ENCODE results near the gene VAMP2. TPM values are rescaled to one million over a fixed set of nuclear protein-coding genes. Genes with fewer than 3 reads are reported as not detected.

The VAMP2 gene
- total and polyA plus RNA-seq, 9 of the 15 experiments (the other 6 are each of a cell fraction or from before 2014, with no cell fraction given) = 2.3 to 31.8 (median 6.0) TPM

DNA sequence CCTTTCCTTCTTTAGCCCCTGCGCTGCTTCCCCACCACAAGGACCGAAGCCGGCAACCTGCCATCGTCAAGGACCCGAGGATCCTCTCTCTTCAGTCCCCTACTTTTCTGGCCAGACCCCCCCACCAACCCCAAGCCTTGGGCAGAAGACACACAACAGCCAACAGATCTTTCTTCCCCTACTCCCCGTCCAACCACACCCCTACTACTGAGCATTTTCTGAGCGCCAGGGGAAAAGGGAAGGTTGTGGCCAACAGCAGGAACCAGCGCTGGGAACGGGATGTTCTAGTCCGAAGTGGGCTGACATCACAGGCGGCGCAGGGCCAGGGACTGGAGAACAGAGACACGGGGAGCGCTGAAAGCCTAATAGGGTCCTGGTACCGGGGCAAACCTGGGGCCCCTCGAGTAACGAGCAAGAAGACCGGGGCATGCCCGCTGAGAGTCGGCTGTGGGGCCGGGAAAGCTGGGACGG lies 11.1 kb downstream of the VAMP2 start:
- CTCF ChIA-PET (ENCODE audit: low intra/inter-chr PET ratio) = interaction anchor here (0.6 kb wide), 1 partner anchor 403 kb away, joined by 3 read pairs; no protein-coding TSS in a partner anchor
- peak overlapping the region; percentile 78 for H3K27ac ChIP-seq (ENCODE audit: extremely low read depth, low read depth, low read length)
- in situ Hi-C loops (cut with MboI) (no loop called here), intact Hi-C loops (cut with micrococcal nuclease) (no loop called here)
- H3K4me1 ChIP-seq (replicated peaks in 1 of 2; ENCODE audit: control insufficient read depth in 2 of 2, insufficient read depth in 2 of 2, low read length in 2 of 2) = peaks cover 31 to 68% of the 10 kb centered on the region in 2 experiments
- peaks cover 43% of the 10 kb centered on the region for H3K79me2 ChIP-seq (ENCODE audit: control insufficient read depth, insufficient read depth, low read length)
- H3K4me2 ChIP-seq (ENCODE audit: insufficient read depth, low read length) = peak overlapping the region; percentile 89
- DNase-seq (ENCODE audit: extremely low read depth in 1 of 4, low spot score in 3 of 4) (no peak), ATAC-seq (no peak), FAIRE-seq (peak; percentile 80)
- under 1% methylated on average over 13 of the region's 22 CpGs for WGBS (ENCODE audit: insufficient coverage, low coverage, missing lambda C conversion rate)
- no peaks in the 10 kb centered on the region for H3K9me3 ChIP-seq (replicated peaks; ENCODE audit: control insufficient read depth, insufficient read depth, low read depth, low read length)
- H3K36me3 ChIP-seq (ENCODE audit: control insufficient read depth, insufficient read depth, low read length) = peaks cover 32% of the 10 kb centered on the region; the same call in 2 of the 3 replicates
- H3K9ac ChIP-seq (ENCODE audit: insufficient read depth in 1 of 2, low read depth in 2 of 2, low read length in 2 of 2) = peak overlapping the region; percentile 49 to 95
- POLR2A ChIA-PET = interaction anchor here (0.7 to 2.8 kb wide), 6 partner anchors 10 to 187 kb away, joined by 3 to 19 read pairs (median 4); no protein-coding TSS in a partner anchor
- H3K4me3 ChIP-seq = peak overlapping the region; percentile 53
- peak overlapping the region; percentile 70 for H2AFZ ChIP-seq (ENCODE audit: low read depth, low read length)
- no TSS peak for BruUV-seq (replicated peaks)
- 0 out of 2 replicates have a peak, but pooled peaks cover 4% of the 10 kb centered on the region for H4K20me1 ChIP-seq (replicated peaks; ENCODE audit: control insufficient read depth, insufficient read depth, low read length)
- TF ChIP-seq CHD1 (IDR thresholded peaks at IDR 0.05; ENCODE audit: low read length) (peak; percentile 14), PHF8 (IDR thresholded peaks at IDR 0.05; ENCODE audit: borderline replicate concordance, low read length) (peak; percentile 8; the same call in 1 of the 2 replicates), KDM5B (IDR thresholded peaks at IDR 0.05; ENCODE audit: insufficient replicate concordance, low read depth, low read length) (peak; percentile 51), KAT7 (CRISPR knock-in tag; IDR thresholded peaks at IDR 0.05; ENCODE audit: borderline replicate concordance) (0 out of 2 replicates have a peak, but pooled peaks have one; percentile 23), RBBP5 (IDR thresholded peaks at IDR 0.05; ENCODE audit: borderline replicate concordance, insufficient read depth, low read length, poor library complexity, severe bottlenecking) (peak; percentile 12), RCOR1 (IDR thresholded peaks at IDR 0.05; ENCODE audit: borderline replicate concordance in 1 of 2, low read depth in 2 of 2, low read length in 2 of 2) (no peak), GTF2E2 (tag; IDR thresholded peaks at IDR 0.05) (0 out of 2 replicates have a peak, but pooled peaks have one; percentile 28), ARID1B (IDR thresholded peaks at IDR 0.05) (no peak), FOXA3 (CRISPR knock-in tag; conservative IDR thresholded peaks at IDR 0.05 in 1 of 2, IDR thresholded peaks at IDR 0.05 in 1 of 2) (0 out of 4 replicates have a peak, but pooled peaks of 1 of the 2 experiments have one; percentile 1), HNRNPL (IDR thresholded peaks at IDR 0.05; ENCODE audit: low read depth, low read length) (no peak)
- TF ChIP-seq, protein P1, sequence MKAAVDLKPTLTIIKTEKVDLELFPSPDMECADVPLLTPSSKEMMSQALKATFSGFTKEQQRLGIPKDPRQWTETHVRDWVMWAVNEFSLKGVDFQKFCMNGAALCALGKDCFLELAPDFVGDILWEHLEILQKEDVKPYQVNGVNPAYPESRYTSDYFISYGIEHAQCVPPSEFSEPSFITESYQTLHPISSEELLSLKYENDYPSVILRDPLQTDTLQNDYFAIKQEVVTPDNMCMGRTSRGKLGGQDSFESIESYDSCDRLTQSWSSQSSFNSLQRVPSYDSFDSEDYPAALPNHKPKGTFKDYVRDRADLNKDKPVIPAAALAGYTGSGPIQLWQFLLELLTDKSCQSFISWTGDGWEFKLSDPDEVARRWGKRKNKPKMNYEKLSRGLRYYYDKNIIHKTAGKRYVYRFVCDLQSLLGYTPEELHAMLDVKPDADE (conservative IDR thresholded peaks at IDR 0.05; ENCODE audit: control insufficient read depth, low read depth, low read length) = peak; percentile 10; the same call in 1 of the 2 replicates
- TF ChIP-seq, protein P2, sequence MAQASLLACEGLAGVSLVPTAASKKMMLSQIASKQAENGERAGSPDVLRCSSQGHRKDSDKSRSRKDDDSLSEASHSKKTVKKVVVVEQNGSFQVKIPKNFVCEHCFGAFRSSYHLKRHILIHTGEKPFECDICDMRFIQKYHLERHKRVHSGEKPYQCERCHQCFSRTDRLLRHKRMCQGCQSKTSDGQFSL (CRISPR knock-in tag; IDR thresholded peaks at IDR 0.05) = peak; percentile 15; the same call in 1 of the 2 replicates
- TF ChIP-seq, protein P2 (tag; IDR thresholded peaks at IDR 0.05) = no peak
- H3K27me3 ChIP-seq (ENCODE audit: control insufficient read depth in 2 of 2, insufficient read depth in 2 of 2, low read length in 2 of 2) = no peaks in the 10 kb centered on the region
- H3K9me1 ChIP-seq (ENCODE audit: control insufficient read depth, insufficient read depth, low read length) = no peaks in the 10 kb centered on the region
